Stimulated activated CD8-positive, alpha-beta memory T cell treated with anti-CD3 and anti-CD28 coated beads, Interleukin-2, amount 100 ng/mL, for 48 hours (primary cell): ENCODE results near the gene OR14C36.
"Not testable (repeated sequence)": the region's sequence is repeated elsewhere in the genome, so short reads cannot be mapped to it uniquely, and the experiment has no call there.

Source experiments
- DNase-seq, 2 donors: peaks; one replicate each; pipeline ENCODE4 v3.0.0-alpha.2; 2020; ENCODE audit warnings: low read depth in 2 of 2

Gene OR14C36

GRCh38 chr1:248348475-248348874 is at the start of gene OR14C36:
OR14C36 (plus strand) TSS chr1:248348775; CDS start chr1:248348775, 0 bp downstream.
- no peak for DNase-seq

GRCh38 chr1:248303324-248303723 is 45.3 kb upstream of the OR14C36 start, which contains the start of gene OR2T12:
OR2T12 (minus strand) TSS chr1:248303424; CDS start chr1:248295578, 7,846 bp downstream.
- DNase-seq, result no peak

- not testable (repeated sequence) for DNase-seq
These were observed 42.9 kb upstream of the OR14C36 start for GRCh38 chr1:248305672-248306071.

- DNase-seq, result no peak
These were observed 42.5 kb upstream of the OR14C36 start for GRCh38 chr1:248306103-248306502.

GRCh38 chr1:248306740-248307139 is 41.8 kb upstream of the OR14C36 start:
- not testable (repeated sequence) for DNase-seq

GRCh38 chr1:248316796-248317195 is 31.8 kb upstream of the OR14C36 start:
- DNase-seq, result no peak

GRCh38 chr1:248324468-248324867 is 24.1 kb upstream of the OR14C36 start, which contains the start of gene OR2M7:
OR2M7 (minus strand) TSS chr1:248324568; CDS start chr1:248324568, 0 bp downstream.
- DNase-seq, result no peak

- no peak for DNase-seq
These were observed 5.1 kb upstream of the OR14C36 start for GRCh38 chr1:248343451-248343850.

GRCh38 chr1:248359415-248359814 is 10.8 kb downstream of the OR14C36 start:
- no peak for DNase-seq

- DNase-seq, result no peak
These were observed 12.6 kb downstream of the OR14C36 start, which contains the start of gene OR2T4 for GRCh38 chr1:248361121-248361715. OR2T4 (plus strand) TSS chr1:248361665; CDS start chr1:248361665, 0 bp downstream.

GRCh38 chr1:248366609-248367008 is 18.0 kb downstream of the OR14C36 start:
- DNase-seq, result no peak

GRCh38 chr1:248372394-248372793 is 23.8 kb downstream of the OR14C36 start:
- no peak for DNase-seq

- DNase-seq, result no peak
These were observed 25.2 kb downstream of the OR14C36 start for GRCh38 chr1:248373761-248374160.

GRCh38 chr1:248375446-248375845 is 26.9 kb downstream of the OR14C36 start, which contains the start of gene OR2T6:
OR2T6 (plus strand) TSS chr1:248375746; CDS start chr1:248387609, 11,863 bp downstream.
- DNase-seq, result no peak

- DNase-seq, result no peak
These were observed 28.3 kb downstream of the OR14C36 start for GRCh38 chr1:248376916-248377315.

- DNase-seq, result no peak
These were observed 32.3 kb downstream of the OR14C36 start for GRCh38 chr1:248380854-248381253.

- no peak for DNase-seq
These were observed 39.9 kb downstream of the OR14C36 start for GRCh38 chr1:248388426-248388825.

GRCh38 chr1:248393050-248393449 is 44.5 kb downstream of the OR14C36 start:
- DNase-seq, result no peak
